H1 (cell line): Measurements from ENCODE around the gene CTIF. TPM values are rescaled to one million over a fixed set of nuclear protein-coding genes. Genes with fewer than 3 reads are reported as not detected.

Source experiments
- BRCA1 ChIP-seq: IDR thresholded peaks from 2 replicates; pipeline ENCODE4 v1.6.1; 2012; ENCODE audit warnings: low read depth, low read length, improper control_type of control experiment
- CTBP2 ChIP-seq: IDR thresholded peaks from 2 replicates; pipeline ENCODE4 v1.7.0; 2011; ENCODE audit warnings: borderline replicate concordance, mild to moderate bottlenecking, moderate library complexity, mixed read lengths, low read length; ENCODE audit not compliant: insufficient read depth, insufficient read length
- GABPA ChIP-seq: IDR thresholded peaks from 2 replicates; pipeline ENCODE4 v1.6.1; 2011; ENCODE audit warnings: mild to moderate bottlenecking, low read length, moderate library complexity, borderline replicate concordance; ENCODE audit not compliant: insufficient read depth
- MAX ChIP-seq: IDR thresholded peaks from 2 replicates; pipeline ENCODE4 v1.6.1; 2012; ENCODE audit warnings: inconsistent platforms
- RAD21 ChIP-seq, 2 experiments: IDR thresholded peaks in 1 of 2; conservative IDR thresholded peaks in 1 of 2; 2 replicates each; pipeline ENCODE4 v1.6.1; 2011; ENCODE audit warnings: low read depth in 2 of 2, low read length in 2 of 2, improper control_type of control experiment in 1 of 2, inconsistent platforms in 1 of 2, mild to moderate bottlenecking in 1 of 2, moderate library complexity in 1 of 2
- SIRT6 ChIP-seq: IDR thresholded peaks from one replicate; pipeline ENCODE4 v1.7.1; 2012; ENCODE audit warnings: low read length, inconsistent platforms
- TEAD4 ChIP-seq: IDR thresholded peaks from 2 replicates; pipeline ENCODE4 v1.6.1; 2012; ENCODE audit warnings: low read depth, low read length, inconsistent platforms, mixed read lengths
- polyA plus RNA-seq, 7 experiments: library from polyadenylated mRNA; depleted of rRNA in 3 of 7; stranded (reverse) in 5 of 7; unstranded in 2 of 7; fragments of >200 nt in 5 of 7; fragments of 200-250 nt in 2 of 7; gene quantifications; 1 replicate in 5 of 7; 2 replicates in 1 of 7; 4 replicates in 1 of 7; pipeline versions ENCODE4 v1.2.1 to v1.2.3, GENCODE V29; 2011 to 2013; ENCODE audit warnings: missing spikeins in 2 of 7, mixed read lengths in 2 of 7
- total RNA-seq: library from RNA; stranded (reverse); fragmentation: NEBNext Ultra II Directional; extraction: Animal tissue kit (Norgen Biotek cat#: 25700); gene quantifications from 2 replicates; pipeline ENCODE4 v1.2.1, GENCODE V29; 2021

The CTIF gene
- total and polyA plus RNA-seq, 2 of the 8 experiments (the other 6 are each of a cell fraction or from before 2014, with no cell fraction given), result 9.0 to 17.8 TPM

GRCh38 chr18:48843596-48843995 is 304.8 kb downstream of the CTIF start (continued):
- TF ChIP-seq CTBP2, result no peak
- no peak for TF ChIP-seq GABPA
- TF ChIP-seq TEAD4, result no peak
- no peak for TF ChIP-seq BRCA1
- no peak for TF ChIP-seq MAX
- no peak for TF ChIP-seq RAD21 (IDR thresholded peaks at IDR 0.05 in 1 of 2, conservative IDR thresholded peaks at IDR 0.05 in 1 of 2; ENCODE audit: low read depth in 2 of 2, low read length in 2 of 2)
- TF ChIP-seq SIRT6, result no peak
